ENCODE measurements around the gene CLEC5A. TPM values are rescaled to one million over a fixed set of nuclear protein-coding genes. Genes with fewer than 3 reads are reported as not detected.

Gene CLEC5A
- total RNA-seq, 1 experiment from 2014 or later, result not detected

DNA sequence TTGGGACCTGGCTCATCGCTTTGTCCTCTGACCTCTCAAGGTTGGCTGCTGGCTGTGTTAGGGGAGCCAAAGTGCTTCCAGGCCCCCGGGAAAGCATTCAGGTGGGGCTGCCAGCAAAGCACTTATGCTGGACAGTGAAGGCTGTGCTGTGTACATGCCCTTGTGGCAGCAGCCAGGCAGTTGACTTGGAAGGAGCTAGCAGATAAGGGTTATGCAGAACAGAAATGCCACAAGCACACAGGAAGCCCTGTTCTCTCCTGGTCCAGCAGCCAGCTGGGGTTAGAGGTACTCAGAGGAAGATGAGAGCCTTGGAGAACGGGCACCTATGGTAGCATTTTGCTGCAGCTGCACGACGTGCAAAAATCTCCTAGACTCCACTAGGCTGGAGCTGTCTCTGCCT, 65.8 kb downstream of the CLEC5A start:
- Histone ChIP-seq H2BK15ac (ENCODE audit: low read depth, low read length) (no peak overlapping the region; the same call in 1 of the 2 replicates), H2BK120ac (ENCODE audit: low read depth, low read length, poor library complexity, severe bottlenecking) (no peak overlapping the region), H3K18ac (ENCODE audit: insufficient read length, low read depth, low read length) (no peak overlapping the region), H2AK5ac (ENCODE audit: insufficient read length, low read length) (no peak overlapping the region), H3K27ac (ENCODE audit: insufficient read length, low read depth, low read length) (no peak overlapping the region), H3K4ac (ENCODE audit: low read depth, low read length) (no peak overlapping the region), H4K20me1 (ENCODE audit: control insufficient read depth, insufficient read depth, insufficient read length) (no peaks in the 10 kb centered on the region), H4K8ac (replicated peaks; ENCODE audit: insufficient read length, low read depth, low read length) (no peak overlapping the region), H4K5ac (ENCODE audit: insufficient read length, low read depth, low read length) (no peak overlapping the region), H4K91ac (ENCODE audit: insufficient read length, low read depth, low read length) (no peak overlapping the region), H2BK12ac (ENCODE audit: insufficient read length, low read depth, low read length) (no peak overlapping the region), H2BK20ac (ENCODE audit: low read depth, low read length, poor library complexity, severe bottlenecking) (no peak overlapping the region), H3K9ac (ENCODE audit: extremely low read depth, insufficient read length, low read length) (no peak overlapping the region), H3K79me1 (ENCODE audit: insufficient read depth, low read depth, low read length, poor library complexity, severe bottlenecking) (no peaks in the 10 kb centered on the region), H3K56ac (ENCODE audit: insufficient read length, low read depth, low read length) (no peak overlapping the region), H3K79me2 (ENCODE audit: insufficient read depth, low read length) (no peaks in the 10 kb centered on the region), H3K23me2 (ENCODE audit: insufficient read length, low read depth, low read length, poor library complexity, severe bottlenecking) (no peaks in the 10 kb centered on the region), H3K27me3 (ENCODE audit: insufficient read depth, low read length) (no peaks in the 10 kb centered on the region; the same call in 1 of the 2 replicates), H2BK5ac (ENCODE audit: insufficient read length, low read length) (no peak overlapping the region), H3K4me2 (ENCODE audit: insufficient read depth, insufficient read length, low read length) (no peak overlapping the region), H3T11ph (ENCODE audit: low read length) (no peak overlapping the region), H3K23ac (ENCODE audit: insufficient read length, low read depth, low read length) (no peak overlapping the region), H3K14ac (ENCODE audit: insufficient read depth, low read length) (no peak overlapping the region), H3K4me1 (ENCODE audit: insufficient read depth, low read length) (no peaks in the 10 kb centered on the region), H2AFZ (ENCODE audit: low read length) (no peak overlapping the region), H3K9me3 (ENCODE audit: control insufficient read depth, low read depth, low read length) (no peaks in the 10 kb centered on the region)
- peaks cover 2% of the 10 kb centered on the region; the same call in 1 of the 2 replicates for H3K27me3 Mint-ChIP-seq (ENCODE audit: low read depth)
- no peak overlapping the region for H3K4me3 Mint-ChIP-seq
- no CpG with 5 or more reads among the region's 5 CpGs for WGBS (ENCODE audit: extremely low coverage, insufficient read length, low lambda C conversion rate)
- peaks cover 0 to 2% (median 0%) of the 10 kb centered on the region in 3 experiments; a peak in 1 of 7 replicates for H3K36me3 Mint-ChIP-seq (ENCODE audit: insufficient read depth in 1 of 3, low read depth in 3 of 3)
- DNase-seq, result no peak
- peaks cover 7% of the 10 kb centered on the region in 2 experiments for H3K4me1 Mint-ChIP-seq
- H3K9me3 Mint-ChIP-seq, result 0 out of 5 replicates have a peak, but pooled peaks cover 0 to 2% of the 10 kb centered on the region in 2 experiments
- no peak overlapping the region for H3K27ac Mint-ChIP-seq
- TF ChIP-seq, protein P1, sequence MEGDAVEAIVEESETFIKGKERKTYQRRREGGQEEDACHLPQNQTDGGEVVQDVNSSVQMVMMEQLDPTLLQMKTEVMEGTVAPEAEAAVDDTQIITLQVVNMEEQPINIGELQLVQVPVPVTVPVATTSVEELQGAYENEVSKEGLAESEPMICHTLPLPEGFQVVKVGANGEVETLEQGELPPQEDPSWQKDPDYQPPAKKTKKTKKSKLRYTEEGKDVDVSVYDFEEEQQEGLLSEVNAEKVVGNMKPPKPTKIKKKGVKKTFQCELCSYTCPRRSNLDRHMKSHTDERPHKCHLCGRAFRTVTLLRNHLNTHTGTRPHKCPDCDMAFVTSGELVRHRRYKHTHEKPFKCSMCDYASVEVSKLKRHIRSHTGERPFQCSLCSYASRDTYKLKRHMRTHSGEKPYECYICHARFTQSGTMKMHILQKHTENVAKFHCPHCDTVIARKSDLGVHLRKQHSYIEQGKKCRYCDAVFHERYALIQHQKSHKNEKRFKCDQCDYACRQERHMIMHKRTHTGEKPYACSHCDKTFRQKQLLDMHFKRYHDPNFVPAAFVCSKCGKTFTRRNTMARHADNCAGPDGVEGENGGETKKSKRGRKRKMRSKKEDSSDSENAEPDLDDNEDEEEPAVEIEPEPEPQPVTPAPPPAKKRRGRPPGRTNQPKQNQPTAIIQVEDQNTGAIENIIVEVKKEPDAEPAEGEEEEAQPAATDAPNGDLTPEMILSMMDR (conservative IDR thresholded peaks at IDR 0.05), result no peak
